NCI-H82 treated with DMSO at 0.1 percent for 48 hours (cell line): ENCODE measurements around the gene PARD3.
"Not testable (repeated sequence)": the region's sequence is repeated elsewhere in the genome, so short reads cannot be mapped to it uniquely, and the experiment has no call there.

Experiments
- DNase-seq: peaks from one replicate; lab custom pipeline; 2025; ENCODE audit not compliant: unreplicated experiment; lab: John Stamatoyannopoulos, UW

The PARD3 gene

GRCh38 chr10:34768972-34769330 lies 46.1 kb downstream of the PARD3 start:
- no peak for DNase-seq

- no peak for DNase-seq
Measured at GRCh38 chr10:34768261-34768971, 46.7 kb downstream of the PARD3 start.

- no peak for DNase-seq
Measured at GRCh38 chr10:34766811-34767494, 48.1 kb downstream of the PARD3 start.

GRCh38 chr10:34766266-34766600 lies 48.9 kb downstream of the PARD3 start:
- peak; percentile 22 for DNase-seq

GRCh38 chr10:34764472-34764946 lies 50.6 kb downstream of the PARD3 start:
- no peak for DNase-seq

GRCh38 chr10:34762603-34763299 lies 52.3 kb downstream of the PARD3 start:
- DNase-seq = no peak

GRCh38 chr10:34762156-34762555 lies 52.9 kb downstream of the PARD3 start:
- DNase-seq = no peak

GRCh38 chr10:34761453-34761852 lies 53.6 kb downstream of the PARD3 start:
- DNase-seq = no peak

- no peak for DNase-seq
Measured at GRCh38 chr10:34760606-34761005, 54.5 kb downstream of the PARD3 start.

GRCh38 chr10:34759837-34760215 lies 55.3 kb downstream of the PARD3 start:
- no peak for DNase-seq

- DNase-seq = no peak
Measured at GRCh38 chr10:34759161-34759836, 55.8 kb downstream of the PARD3 start.

- no peak for DNase-seq
Measured at GRCh38 chr10:34758447-34758996, 56.6 kb downstream of the PARD3 start.

- DNase-seq = no peak
Measured at GRCh38 chr10:34757933-34758332, 57.2 kb downstream of the PARD3 start.

GRCh38 chr10:34757181-34757580 lies 57.9 kb downstream of the PARD3 start:
- DNase-seq = not testable (repeated sequence)

- DNase-seq = no peak
Measured at GRCh38 chr10:34756584-34756983, 58.5 kb downstream of the PARD3 start.

GRCh38 chr10:34753014-34753757 lies 61.9 kb downstream of the PARD3 start:
- no peak for DNase-seq

GRCh38 chr10:34751272-34751671 lies 63.8 kb downstream of the PARD3 start:
- DNase-seq = no peak

- DNase-seq = not testable (repeated sequence)
Measured at GRCh38 chr10:34750795-34751194, 64.3 kb downstream of the PARD3 start.

- DNase-seq = no peak
Measured at GRCh38 chr10:34748767-34749166, 66.3 kb downstream of the PARD3 start.

GRCh38 chr10:34748357-34748756 lies 66.7 kb downstream of the PARD3 start:
- no peak for DNase-seq

- no peak for DNase-seq
Measured at GRCh38 chr10:34746094-34746493, 69.0 kb downstream of the PARD3 start.
